DOHH2 (cell line): Measurements from ENCODE around the gene PCDHGB6.

Experiments used
- EZH2phosphoT487 ChIP-seq: fragments of 200-600 bp; sonication (generic); IDR thresholded peaks from 2 replicates; pipeline ENCODE4 v1.6.1; 2017; ENCODE audit warnings: borderline replicate concordance, mild to moderate bottlenecking, antibody characterized with exemption, low read length, moderate library complexity, mixed read lengths
- TF ChIP-seq, protein P1 (sequence below): fragments of 200-600 bp; sonication (generic); IDR thresholded peaks from one replicate; pipeline ENCODE4 v1.5.1; 2014; ENCODE audit warnings: antibody characterized with exemption, mild to moderate bottlenecking, low read depth, low read length; ENCODE audit not compliant: poor library complexity, severe bottlenecking

DNA sequence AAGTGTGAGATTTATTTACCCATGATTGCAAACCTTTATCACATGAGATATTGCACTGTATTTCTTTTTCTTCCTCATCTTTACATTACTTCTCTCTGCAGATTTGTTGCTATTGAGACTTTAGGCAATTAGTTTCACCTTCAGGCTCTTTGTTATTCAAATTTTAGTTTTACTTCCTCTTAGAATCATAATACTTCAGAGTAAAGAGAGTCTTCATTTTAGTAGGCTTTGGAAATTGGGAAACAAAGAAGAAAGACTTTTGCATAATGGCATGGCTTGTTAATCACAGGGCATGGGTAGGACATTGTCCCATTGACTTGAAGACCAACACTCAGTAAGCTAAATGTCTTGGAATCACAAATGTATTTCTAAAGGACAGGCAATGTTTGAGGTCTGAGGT is 45.1 kb upstream of the PCDHGB6 start:
- TF ChIP-seq, protein P1, sequence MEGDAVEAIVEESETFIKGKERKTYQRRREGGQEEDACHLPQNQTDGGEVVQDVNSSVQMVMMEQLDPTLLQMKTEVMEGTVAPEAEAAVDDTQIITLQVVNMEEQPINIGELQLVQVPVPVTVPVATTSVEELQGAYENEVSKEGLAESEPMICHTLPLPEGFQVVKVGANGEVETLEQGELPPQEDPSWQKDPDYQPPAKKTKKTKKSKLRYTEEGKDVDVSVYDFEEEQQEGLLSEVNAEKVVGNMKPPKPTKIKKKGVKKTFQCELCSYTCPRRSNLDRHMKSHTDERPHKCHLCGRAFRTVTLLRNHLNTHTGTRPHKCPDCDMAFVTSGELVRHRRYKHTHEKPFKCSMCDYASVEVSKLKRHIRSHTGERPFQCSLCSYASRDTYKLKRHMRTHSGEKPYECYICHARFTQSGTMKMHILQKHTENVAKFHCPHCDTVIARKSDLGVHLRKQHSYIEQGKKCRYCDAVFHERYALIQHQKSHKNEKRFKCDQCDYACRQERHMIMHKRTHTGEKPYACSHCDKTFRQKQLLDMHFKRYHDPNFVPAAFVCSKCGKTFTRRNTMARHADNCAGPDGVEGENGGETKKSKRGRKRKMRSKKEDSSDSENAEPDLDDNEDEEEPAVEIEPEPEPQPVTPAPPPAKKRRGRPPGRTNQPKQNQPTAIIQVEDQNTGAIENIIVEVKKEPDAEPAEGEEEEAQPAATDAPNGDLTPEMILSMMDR, result no peak
- TF ChIP-seq EZH2phosphoT487, result no peak
